ENCODE data around the gene PRSS56.
A peak's percentile ranks its signal among the peaks of the same experiment; 100 is the strongest.

The PRSS56 gene

GRCh38 chr2:232521959-232522622 lies 1.9 kb downstream of the PRSS56 start:
- H3K36me3 ChIP-seq (ENCODE audit: control insufficient read depth in 1 of 2, insufficient read depth in 2 of 2, low read depth in 1 of 2, low read length in 2 of 2) = no peaks in the 10 kb centered on the region
- no peak overlapping the region for H3K27ac ChIP-seq (ENCODE audit: low read length, poor library complexity, severe bottlenecking)
- no peak overlapping the region for H2AFZ ChIP-seq (ENCODE audit: low read depth, low read length)
- no peak overlapping the region for H2BK5ac ChIP-seq (ENCODE audit: low read depth, low read length, poor library complexity, severe bottlenecking)
- no peaks in the 10 kb centered on the region for H3K79me1 ChIP-seq (replicated peaks; ENCODE audit: low read length, poor library complexity, severe bottlenecking)
- peak overlapping the region; percentile 57 for H3K4me2 ChIP-seq (ENCODE audit: low read length, poor library complexity, severe bottlenecking)
- no peak overlapping the region for H3K4ac ChIP-seq (ENCODE audit: low read depth in 1 of 2, low read length in 2 of 2)
- H3K4me3 ChIP-seq (ENCODE audit: insufficient read depth in 1 of 2, low read depth in 1 of 2, low read length in 2 of 2) = no peak overlapping the region
- peak; percentile 9 for DNase-seq
- H3K9ac ChIP-seq (ENCODE audit: low read length) = no peak overlapping the region
- H3K14ac ChIP-seq (ENCODE audit: low read length in 2 of 2) = no peak overlapping the region
- H2BK12ac ChIP-seq (ENCODE audit: low read length in 2 of 2) = no peak overlapping the region
- H3K18ac ChIP-seq (ENCODE audit: low read depth in 1 of 2, low read length in 2 of 2) = no peak overlapping the region
- no peaks in the 10 kb centered on the region for H3K9me3 ChIP-seq (ENCODE audit: control insufficient read depth, low read length)
- no peak overlapping the region for H4K8ac ChIP-seq (ENCODE audit: low read length)
- WGBS = 16% methylated on average over 45 of the region's 66 CpGs
- no peak overlapping the region for H2BK120ac ChIP-seq (ENCODE audit: low read depth, low read length)
- H3K4me1 ChIP-seq (ENCODE audit: control insufficient read depth, insufficient read depth, low read depth, low read length) = peaks cover 20% of the 10 kb centered on the region
- H3K27me3 ChIP-seq (ENCODE audit: control insufficient read depth in 1 of 2, insufficient read depth in 1 of 2, low read length in 2 of 2) = peaks cover 77 to 82% of the 10 kb centered on the region in 2 experiments
- no peak overlapping the region for H4K91ac ChIP-seq (ENCODE audit: low read length)
- H2BK15ac ChIP-seq (ENCODE audit: low read depth, poor library complexity, severe bottlenecking) = no peak overlapping the region
- H2AK5ac ChIP-seq (ENCODE audit: low read length, severe bottlenecking) = no peak overlapping the region
- peak overlapping the region in 1 of 2 experiments; percentile 60 for H3K23ac ChIP-seq (ENCODE audit: low read length in 2 of 2)

DNA sequence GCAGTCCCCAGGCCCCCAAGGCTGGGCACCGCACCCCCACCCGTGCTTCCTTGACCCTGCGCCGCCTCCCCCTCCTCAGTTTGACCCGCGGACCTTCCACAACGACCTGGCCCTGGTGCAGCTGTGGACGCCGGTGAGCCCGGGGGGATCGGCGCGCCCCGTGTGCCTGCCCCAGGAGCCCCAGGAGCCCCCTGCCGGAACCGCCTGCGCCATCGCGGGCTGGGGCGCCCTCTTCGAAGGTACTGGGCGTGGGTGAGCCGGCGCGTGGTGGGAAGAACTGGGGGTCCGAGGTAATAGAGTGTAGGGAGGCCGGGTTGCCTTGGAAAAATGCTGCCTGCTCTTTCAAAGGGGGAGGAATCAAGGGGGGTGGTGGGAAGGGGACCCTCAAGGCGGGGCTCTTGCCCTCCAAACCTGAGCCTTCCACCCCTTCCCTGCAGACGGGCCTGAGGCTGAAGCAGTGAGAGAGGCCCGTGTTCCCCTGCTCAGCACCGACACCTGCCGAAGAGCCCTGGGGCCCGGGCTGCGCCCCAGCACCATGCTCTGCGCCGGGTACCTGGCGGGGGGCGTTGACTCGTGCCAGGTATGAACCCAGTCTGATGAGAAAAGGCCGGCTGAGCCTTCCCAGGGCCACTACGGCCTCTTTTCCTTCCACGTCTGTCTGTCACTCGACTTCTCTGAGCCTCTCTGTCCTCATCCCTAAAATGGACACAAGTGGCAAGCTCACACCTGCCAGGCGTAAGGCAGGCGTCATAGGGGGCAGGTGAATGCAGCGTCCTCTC lies 2.6 kb downstream of the PRSS56 start:
- Histone ChIP-seq H2BK12ac (ENCODE audit: low read length in 2 of 2) (no peak overlapping the region), H3K14ac (ENCODE audit: low read length in 2 of 2) (no peak overlapping the region), H3K79me1 (replicated peaks; ENCODE audit: low read length, poor library complexity, severe bottlenecking) (no peaks in the 10 kb centered on the region), H3K9ac (ENCODE audit: low read length) (no peak overlapping the region), H3K18ac (ENCODE audit: low read depth in 1 of 2, low read length in 2 of 2) (no peak overlapping the region), H4K91ac (ENCODE audit: low read length) (no peak overlapping the region), H3K23ac (ENCODE audit: low read length in 2 of 2) (no peak overlapping the region), H3K27me3 (ENCODE audit: control insufficient read depth in 1 of 2, insufficient read depth in 1 of 2, low read length in 2 of 2) (peaks cover 73 to 82% of the 10 kb centered on the region in 2 experiments), H2BK15ac (ENCODE audit: low read depth, poor library complexity, severe bottlenecking) (no peak overlapping the region), H2BK120ac (ENCODE audit: low read depth, low read length) (no peak overlapping the region), H3K36me3 (ENCODE audit: control insufficient read depth in 1 of 2, insufficient read depth in 2 of 2, low read depth in 1 of 2, low read length in 2 of 2) (no peaks in the 10 kb centered on the region), H3K9me3 (ENCODE audit: control insufficient read depth, low read length) (no peaks in the 10 kb centered on the region), H3K27ac (ENCODE audit: low read length, poor library complexity, severe bottlenecking) (no peak overlapping the region), H3K4ac (ENCODE audit: low read depth in 1 of 2, low read length in 2 of 2) (no peak overlapping the region), H4K8ac (ENCODE audit: low read length) (no peak overlapping the region), H2AFZ (ENCODE audit: low read depth, low read length) (no peak overlapping the region), H2AK5ac (ENCODE audit: low read length, severe bottlenecking) (no peak overlapping the region), H3K4me2 (ENCODE audit: low read length, poor library complexity, severe bottlenecking) (no peak overlapping the region), H3K4me1 (ENCODE audit: control insufficient read depth, insufficient read depth, low read depth, low read length) (peaks cover 20% of the 10 kb centered on the region), H3K4me3 (ENCODE audit: insufficient read depth in 1 of 2, low read depth in 1 of 2, low read length in 2 of 2) (no peak overlapping the region), H2BK5ac (ENCODE audit: low read depth, low read length, poor library complexity, severe bottlenecking) (no peak overlapping the region)
- WGBS = 47% methylated on average over 46 of the region's 46 CpGs
- DNase-seq = no peak

DNA sequence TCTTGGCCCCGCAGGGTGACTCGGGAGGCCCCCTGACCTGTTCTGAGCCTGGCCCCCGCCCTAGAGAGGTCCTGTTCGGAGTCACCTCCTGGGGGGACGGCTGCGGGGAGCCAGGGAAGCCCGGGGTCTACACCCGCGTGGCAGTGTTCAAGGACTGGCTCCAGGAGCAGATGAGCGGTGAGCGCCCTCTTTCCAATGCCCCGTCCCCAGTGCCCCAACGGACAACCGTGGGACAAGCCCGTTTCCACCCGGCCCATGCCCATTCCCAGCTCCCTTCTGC lies 3.2 kb downstream of the PRSS56 start:
- no peak overlapping the region for H2BK15ac ChIP-seq (ENCODE audit: low read depth, poor library complexity, severe bottlenecking)
- no peak overlapping the region for H2BK120ac ChIP-seq (ENCODE audit: low read depth, low read length)
- H2AFZ ChIP-seq (ENCODE audit: low read depth, low read length) = no peak overlapping the region
- H3K4me3 ChIP-seq (ENCODE audit: insufficient read depth in 1 of 2, low read depth in 1 of 2, low read length in 2 of 2) = no peak overlapping the region
- no peak for DNase-seq
- no peak overlapping the region for H3K14ac ChIP-seq (ENCODE audit: low read length in 2 of 2)
- H4K91ac ChIP-seq (ENCODE audit: low read length) = no peak overlapping the region
- no peak overlapping the region for H3K9ac ChIP-seq (ENCODE audit: low read length)
- H2BK5ac ChIP-seq (ENCODE audit: low read depth, low read length, poor library complexity, severe bottlenecking) = no peak overlapping the region
- H3K4me2 ChIP-seq (ENCODE audit: low read length, poor library complexity, severe bottlenecking) = peak overlapping the region; percentile 74
- 38% methylated on average over 16 of the region's 16 CpGs for WGBS
- no peak overlapping the region for H3K23ac ChIP-seq (ENCODE audit: low read length in 2 of 2)
- no peaks in the 10 kb centered on the region for H3K9me3 ChIP-seq (ENCODE audit: control insufficient read depth, low read length)
- H2AK5ac ChIP-seq (ENCODE audit: low read length, severe bottlenecking) = no peak overlapping the region
- H3K36me3 ChIP-seq (ENCODE audit: control insufficient read depth in 1 of 2, insufficient read depth in 2 of 2, low read depth in 1 of 2, low read length in 2 of 2) = no peaks in the 10 kb centered on the region
- no peak overlapping the region for H3K18ac ChIP-seq (ENCODE audit: low read depth in 1 of 2, low read length in 2 of 2)
- no peak overlapping the region for H2BK12ac ChIP-seq (ENCODE audit: low read length in 2 of 2)
- peaks cover 20% of the 10 kb centered on the region for H3K4me1 ChIP-seq (ENCODE audit: control insufficient read depth, insufficient read depth, low read depth, low read length)
- H4K8ac ChIP-seq (ENCODE audit: low read length) = no peak overlapping the region
- H3K4ac ChIP-seq (ENCODE audit: low read depth in 1 of 2, low read length in 2 of 2) = no peak overlapping the region
- peaks cover 74 to 86% of the 10 kb centered on the region in 2 experiments for H3K27me3 ChIP-seq (ENCODE audit: control insufficient read depth in 1 of 2, insufficient read depth in 1 of 2, low read length in 2 of 2)
- no peak overlapping the region for H3K27ac ChIP-seq (ENCODE audit: low read length, poor library complexity, severe bottlenecking)
- H3K79me1 ChIP-seq (replicated peaks; ENCODE audit: low read length, poor library complexity, severe bottlenecking) = no peaks in the 10 kb centered on the region

- Histone ChIP-seq H3K27me3 (ENCODE audit: control insufficient read depth in 1 of 2, insufficient read depth in 1 of 2, low read length in 2 of 2) (peaks cover 71 to 86% of the 10 kb centered on the region in 2 experiments), H3K27ac (ENCODE audit: low read length, poor library complexity, severe bottlenecking) (no peak overlapping the region), H2AFZ (ENCODE audit: low read depth, low read length) (peak overlapping the region; percentile 57), H3K36me3 (ENCODE audit: control insufficient read depth in 1 of 2, insufficient read depth in 2 of 2, low read depth in 1 of 2, low read length in 2 of 2) (no peaks in the 10 kb centered on the region), H3K4ac (ENCODE audit: low read depth in 1 of 2, low read length in 2 of 2) (no peak overlapping the region), H3K4me3 (ENCODE audit: insufficient read depth in 1 of 2, low read depth in 1 of 2, low read length in 2 of 2) (no peak overlapping the region), H2AK5ac (ENCODE audit: low read length, severe bottlenecking) (no peak overlapping the region), H4K8ac (ENCODE audit: low read length) (no peak overlapping the region), H2BK12ac (ENCODE audit: low read length in 2 of 2) (no peak overlapping the region), H3K4me1 (ENCODE audit: control insufficient read depth, insufficient read depth, low read depth, low read length) (peaks cover 20% of the 10 kb centered on the region), H4K91ac (ENCODE audit: low read length) (no peak overlapping the region), H3K79me1 (replicated peaks; ENCODE audit: low read length, poor library complexity, severe bottlenecking) (no peaks in the 10 kb centered on the region), H3K9me3 (ENCODE audit: control insufficient read depth, low read length) (no peaks in the 10 kb centered on the region), H3K4me2 (ENCODE audit: low read length, poor library complexity, severe bottlenecking) (peak overlapping the region; percentile 74), H3K9ac (ENCODE audit: low read length) (no peak overlapping the region), H2BK15ac (ENCODE audit: low read depth, poor library complexity, severe bottlenecking) (no peak overlapping the region), H2BK120ac (ENCODE audit: low read depth, low read length) (no peak overlapping the region), H3K14ac (ENCODE audit: low read length in 2 of 2) (no peak overlapping the region), H2BK5ac (ENCODE audit: low read depth, low read length, poor library complexity, severe bottlenecking) (no peak overlapping the region), H3K23ac (ENCODE audit: low read length in 2 of 2) (no peak overlapping the region), H3K18ac (ENCODE audit: low read depth in 1 of 2, low read length in 2 of 2) (no peak overlapping the region)
- WGBS = 2% methylated on average over 69 of the region's 75 CpGs
- DNase-seq = peak; percentile 35
These were observed 3.8 kb downstream of the PRSS56 start for GRCh38 chr2:232523682-232524597.
